ENCODE results near the gene PTTG1IP.

GRCh38 chr21:44918581-44919033, 45.1 kb upstream of the PTTG1IP start:
- TF ChIP-seq, protein P1, sequence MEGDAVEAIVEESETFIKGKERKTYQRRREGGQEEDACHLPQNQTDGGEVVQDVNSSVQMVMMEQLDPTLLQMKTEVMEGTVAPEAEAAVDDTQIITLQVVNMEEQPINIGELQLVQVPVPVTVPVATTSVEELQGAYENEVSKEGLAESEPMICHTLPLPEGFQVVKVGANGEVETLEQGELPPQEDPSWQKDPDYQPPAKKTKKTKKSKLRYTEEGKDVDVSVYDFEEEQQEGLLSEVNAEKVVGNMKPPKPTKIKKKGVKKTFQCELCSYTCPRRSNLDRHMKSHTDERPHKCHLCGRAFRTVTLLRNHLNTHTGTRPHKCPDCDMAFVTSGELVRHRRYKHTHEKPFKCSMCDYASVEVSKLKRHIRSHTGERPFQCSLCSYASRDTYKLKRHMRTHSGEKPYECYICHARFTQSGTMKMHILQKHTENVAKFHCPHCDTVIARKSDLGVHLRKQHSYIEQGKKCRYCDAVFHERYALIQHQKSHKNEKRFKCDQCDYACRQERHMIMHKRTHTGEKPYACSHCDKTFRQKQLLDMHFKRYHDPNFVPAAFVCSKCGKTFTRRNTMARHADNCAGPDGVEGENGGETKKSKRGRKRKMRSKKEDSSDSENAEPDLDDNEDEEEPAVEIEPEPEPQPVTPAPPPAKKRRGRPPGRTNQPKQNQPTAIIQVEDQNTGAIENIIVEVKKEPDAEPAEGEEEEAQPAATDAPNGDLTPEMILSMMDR (IDR thresholded peaks at IDR 0.05): no peak
- TF ChIP-seq POLR2A (IDR thresholded peaks at IDR 0.05): no peak
- no peak for TF ChIP-seq EP300 (IDR thresholded peaks at IDR 0.05)

All from tibial nerve (tissue), 4 donors.